ENCODE data around the gene DENND6A. TPM values are rescaled to one million over a fixed set of nuclear protein-coding genes. Genes with fewer than 3 reads are reported as not detected.

The DENND6A gene
- total and polyA plus RNA-seq, 5 donors = 5.5 to 22.1 (median 15.8) TPM

Other genes with a start within 250 kb of the DENND6A start
- gene DNAH12, start 148.7 kb downstream of the DENND6A start, total RNA-seq = under 1 TPM in 2 of 4 donors, not detected in 2; 0.06 to 0.19 TPM
- gene DNAH12, start 148.7 kb downstream of the DENND6A start, polyA plus RNA-seq = 0.09 TPM
- 10 to 100 TPM in 3 of 4 donors, 1 to 10 TPM in 1; 9.6 to 14.8 (median 11.9) TPM for gene PDE12, start 136.8 kb downstream of the DENND6A start, total RNA-seq
- 4.0 TPM for gene PDE12, start 136.8 kb downstream of the DENND6A start, polyA plus RNA-seq
- gene ARF4, start 95.7 kb downstream of the DENND6A start, total RNA-seq = 100 to 1,000 TPM in 1 of 4 donors, 10 to 100 TPM in 3; 69.3 to 113 (median 87.7) TPM
- gene ARF4, start 95.7 kb downstream of the DENND6A start, polyA plus RNA-seq = 101 TPM
- gene SLMAP, start 63.2 kb upstream of the DENND6A start, total RNA-seq = 100 to 1,000 TPM; 231 to 414 (median 255) TPM
- gene SLMAP, start 63.2 kb upstream of the DENND6A start, polyA plus RNA-seq = 112 TPM

Measured in right cardiac atrium (tissue), 5 donors.